Measurements from ENCODE around the gene CNDP2.

DNA sequence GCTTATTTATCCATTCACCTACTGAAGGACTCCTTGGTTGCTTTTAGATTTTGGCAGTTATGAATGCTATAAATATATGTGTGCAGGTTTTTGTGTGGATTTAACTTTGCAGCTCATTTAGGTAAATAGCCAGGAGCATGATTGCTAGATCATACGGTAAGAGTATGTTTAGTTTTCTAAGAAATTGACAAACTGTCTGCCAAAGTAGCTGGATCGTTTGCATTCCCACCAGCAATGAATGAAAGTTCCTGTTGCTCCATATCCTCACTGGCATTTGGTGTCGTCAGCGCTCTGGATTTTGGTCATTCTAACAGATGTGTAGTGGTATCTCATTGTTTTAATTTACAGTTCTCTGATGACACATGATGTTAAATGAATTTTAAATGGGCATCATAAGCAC, 30.4 kb upstream of the CNDP2 start:
- TF ChIP-seq, protein P1, sequence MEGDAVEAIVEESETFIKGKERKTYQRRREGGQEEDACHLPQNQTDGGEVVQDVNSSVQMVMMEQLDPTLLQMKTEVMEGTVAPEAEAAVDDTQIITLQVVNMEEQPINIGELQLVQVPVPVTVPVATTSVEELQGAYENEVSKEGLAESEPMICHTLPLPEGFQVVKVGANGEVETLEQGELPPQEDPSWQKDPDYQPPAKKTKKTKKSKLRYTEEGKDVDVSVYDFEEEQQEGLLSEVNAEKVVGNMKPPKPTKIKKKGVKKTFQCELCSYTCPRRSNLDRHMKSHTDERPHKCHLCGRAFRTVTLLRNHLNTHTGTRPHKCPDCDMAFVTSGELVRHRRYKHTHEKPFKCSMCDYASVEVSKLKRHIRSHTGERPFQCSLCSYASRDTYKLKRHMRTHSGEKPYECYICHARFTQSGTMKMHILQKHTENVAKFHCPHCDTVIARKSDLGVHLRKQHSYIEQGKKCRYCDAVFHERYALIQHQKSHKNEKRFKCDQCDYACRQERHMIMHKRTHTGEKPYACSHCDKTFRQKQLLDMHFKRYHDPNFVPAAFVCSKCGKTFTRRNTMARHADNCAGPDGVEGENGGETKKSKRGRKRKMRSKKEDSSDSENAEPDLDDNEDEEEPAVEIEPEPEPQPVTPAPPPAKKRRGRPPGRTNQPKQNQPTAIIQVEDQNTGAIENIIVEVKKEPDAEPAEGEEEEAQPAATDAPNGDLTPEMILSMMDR (conservative IDR thresholded peaks at IDR 0.05), result no peak
- no peak for TF ChIP-seq EZH2 (IDR thresholded peaks at IDR 0.05; ENCODE audit: low read depth)
